Right hindlimb (tissue), 1 donor: ENCODE data around the gene NOTCH1.

Source experiments
- DNase-seq: peaks from one replicate; pipeline ENCODE4 v3.0.0-alpha.2; 2018

The NOTCH1 gene

DNA sequence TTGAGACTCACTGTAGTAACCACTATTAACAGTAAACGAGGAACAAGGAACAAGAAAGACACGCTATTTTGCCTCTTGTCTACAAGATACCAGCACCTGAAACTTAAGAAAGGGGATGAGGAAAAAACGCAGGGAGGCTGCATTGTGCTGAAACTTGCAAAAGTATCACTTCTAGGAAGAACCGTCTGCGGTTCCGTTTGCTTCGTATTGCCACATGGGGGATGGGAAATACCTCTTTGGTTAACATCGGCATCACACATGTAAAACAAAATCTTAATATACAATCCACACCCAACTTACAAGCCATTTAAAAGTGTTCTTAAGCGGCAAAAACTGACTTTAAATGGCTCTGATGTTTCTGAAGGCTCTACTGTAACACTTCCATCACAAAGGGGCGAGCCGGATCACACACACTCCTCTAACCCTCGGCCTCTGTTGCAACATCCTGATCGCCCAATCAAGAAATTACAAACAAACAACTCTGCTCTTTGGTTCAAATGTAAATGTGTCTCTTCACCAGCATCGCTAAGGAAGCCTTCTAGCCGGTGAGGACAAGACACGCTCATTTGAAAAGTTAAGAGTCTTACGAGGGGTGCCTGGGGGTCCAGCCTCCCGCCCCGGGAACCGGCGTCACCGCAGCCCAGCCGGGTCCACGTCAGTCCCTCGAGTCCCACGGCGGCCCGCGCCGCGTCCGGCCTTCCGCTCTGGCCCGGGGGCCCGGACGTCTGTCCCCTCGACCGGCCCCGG lies 63.6 kb downstream of the NOTCH1 start:
- no peak for DNase-seq

DNA sequence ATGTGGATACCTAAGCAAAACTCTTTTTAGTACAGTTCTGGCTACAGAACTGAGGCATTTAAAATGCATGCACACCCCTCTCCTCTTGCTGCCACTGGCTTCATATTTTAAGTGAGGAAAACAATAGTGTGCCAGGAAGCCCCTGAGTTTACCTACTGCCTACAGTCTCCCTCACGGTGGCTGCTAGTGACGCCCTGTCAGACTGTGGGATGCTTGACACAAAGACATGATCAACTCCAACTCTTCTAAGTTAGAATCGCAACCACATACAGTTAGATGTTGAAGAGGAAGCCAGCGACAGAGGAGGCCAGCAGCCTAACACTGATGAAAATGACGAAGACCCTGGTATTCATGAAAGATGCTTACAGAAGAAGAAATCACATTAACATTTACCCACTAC lies 64.3 kb downstream of the NOTCH1 start:
- DNase-seq: no peak

DNA sequence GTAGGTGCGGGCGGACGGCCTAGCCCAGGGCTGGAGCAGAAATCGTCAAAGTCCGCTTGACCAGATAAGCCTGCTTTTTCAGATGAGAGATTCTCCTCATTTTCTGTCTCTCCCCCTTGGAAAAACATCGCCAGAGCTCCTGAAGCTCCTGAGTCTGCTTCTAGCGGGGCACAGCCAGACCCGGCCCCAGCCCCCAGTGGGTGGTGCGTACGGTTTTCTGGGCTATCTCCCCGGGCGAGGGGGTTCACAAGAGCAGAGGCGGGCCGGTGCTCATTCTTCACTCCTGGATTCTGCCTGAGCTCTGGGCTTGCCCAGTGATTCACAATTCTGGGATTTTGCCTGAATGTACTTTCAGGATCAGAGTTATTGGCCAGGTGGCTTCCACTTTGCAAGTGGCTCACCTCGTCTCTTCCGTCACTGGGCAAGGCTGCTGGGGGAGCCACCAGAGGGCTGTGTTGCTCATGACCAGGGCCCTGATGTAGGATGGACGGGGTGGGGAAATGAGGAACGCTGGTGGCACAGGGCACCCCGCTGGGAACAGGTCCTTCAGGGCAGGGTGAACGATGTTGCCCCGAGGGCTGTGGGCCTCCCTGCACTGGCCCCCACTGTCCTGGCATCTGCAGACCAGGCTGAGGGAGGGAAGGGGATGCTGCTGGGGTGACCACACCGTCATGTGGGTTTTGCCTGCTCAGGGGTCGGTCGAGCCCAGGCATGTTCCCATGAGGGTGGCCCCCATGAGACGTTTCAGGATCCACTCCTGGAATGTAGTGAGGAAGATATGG lies 69.3 kb downstream of the NOTCH1 start:
- no peak for DNase-seq

DNA sequence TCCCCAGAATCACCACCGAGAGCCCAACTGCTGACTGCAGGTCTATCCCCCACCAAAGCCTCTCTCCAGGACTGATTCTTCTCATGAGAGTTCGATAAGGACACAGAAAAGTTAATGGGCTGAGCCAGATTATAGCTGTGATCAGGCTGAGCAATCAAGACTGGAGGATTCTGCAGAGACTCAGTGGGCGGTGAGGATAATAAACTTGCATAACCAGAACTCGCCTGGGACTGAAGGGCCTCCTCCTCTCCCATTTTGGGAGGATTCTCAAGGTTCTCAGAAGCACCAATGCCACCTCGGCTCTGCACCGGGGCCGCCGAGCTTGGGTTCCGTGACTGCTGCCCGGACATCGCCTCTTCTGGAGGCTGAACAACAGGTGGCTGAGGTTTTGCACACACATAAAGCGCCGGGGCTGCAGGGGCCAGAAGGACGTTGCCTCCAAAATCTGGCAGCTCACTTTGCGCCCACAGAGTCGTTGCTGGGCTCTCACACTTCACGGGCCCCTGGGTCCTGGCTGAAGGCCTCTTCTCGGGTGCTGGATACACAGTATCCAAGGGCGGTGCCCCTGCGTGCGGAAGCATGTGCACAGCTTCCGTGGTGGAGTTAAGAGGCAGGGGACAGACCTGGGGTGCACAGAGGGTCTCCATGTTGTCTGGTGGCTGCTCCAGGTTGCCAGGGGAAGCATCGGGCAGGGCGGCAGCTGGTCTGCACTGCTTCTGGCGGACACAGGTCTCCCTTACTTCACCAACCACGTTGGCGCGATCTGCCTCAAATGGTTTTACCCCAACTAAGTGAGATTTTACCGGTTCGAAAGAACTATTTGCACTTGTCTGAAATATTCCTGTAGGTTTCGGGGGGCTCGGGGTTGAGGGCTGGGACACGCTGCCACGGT lies 70.6 kb downstream of the NOTCH1 start:
- DNase-seq: no peak

DNA sequence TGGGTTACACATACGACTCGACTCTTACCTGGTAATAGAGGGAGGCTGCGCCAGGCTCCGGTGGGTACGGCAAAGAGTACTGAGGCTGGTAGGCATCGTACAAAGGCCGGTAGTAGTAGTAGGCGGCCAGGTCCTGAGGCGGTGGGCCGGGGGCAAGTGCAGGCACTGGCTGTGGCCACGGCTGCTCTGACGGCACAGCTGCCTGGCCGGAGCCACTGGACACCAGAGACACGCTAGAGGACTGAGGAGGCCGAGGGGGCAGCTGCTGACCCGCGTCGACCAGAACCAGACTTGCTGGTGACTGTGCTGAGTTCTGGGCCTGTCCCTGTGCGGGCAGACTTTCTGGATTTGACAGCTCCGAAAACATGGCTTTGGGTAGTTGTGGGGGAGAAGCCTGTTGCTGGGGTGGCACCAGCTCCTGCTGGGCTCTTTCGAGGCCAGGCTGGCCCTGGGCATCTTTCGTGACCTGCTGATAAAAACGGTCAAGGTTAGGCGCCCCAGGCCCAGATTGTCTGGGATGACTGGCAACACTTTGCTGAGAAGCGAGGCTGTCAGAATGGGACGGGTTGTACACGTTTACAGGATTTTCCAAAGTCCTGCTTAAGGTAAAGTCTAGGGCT lies 71.7 kb downstream of the NOTCH1 start:
- DNase-seq: no peak

DNA sequence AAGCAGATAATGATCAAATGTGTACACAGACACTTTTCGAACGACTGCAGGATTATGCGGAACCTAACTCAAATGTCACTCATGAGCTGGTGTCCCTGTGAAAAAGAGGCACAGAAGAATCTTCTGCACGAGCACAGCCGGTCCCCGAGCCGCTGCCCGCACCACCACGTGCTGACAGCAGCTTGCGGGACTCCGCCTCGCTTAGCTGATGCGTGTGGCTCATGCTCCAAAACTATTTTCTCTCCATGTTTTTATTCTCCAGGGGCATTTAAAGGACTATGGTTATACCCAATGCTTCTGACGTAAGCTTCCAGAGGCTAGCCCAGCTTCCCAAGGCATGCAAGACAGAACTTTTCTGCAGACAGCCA lies 72.5 kb downstream of the NOTCH1 start:
- DNase-seq: no peak

DNA sequence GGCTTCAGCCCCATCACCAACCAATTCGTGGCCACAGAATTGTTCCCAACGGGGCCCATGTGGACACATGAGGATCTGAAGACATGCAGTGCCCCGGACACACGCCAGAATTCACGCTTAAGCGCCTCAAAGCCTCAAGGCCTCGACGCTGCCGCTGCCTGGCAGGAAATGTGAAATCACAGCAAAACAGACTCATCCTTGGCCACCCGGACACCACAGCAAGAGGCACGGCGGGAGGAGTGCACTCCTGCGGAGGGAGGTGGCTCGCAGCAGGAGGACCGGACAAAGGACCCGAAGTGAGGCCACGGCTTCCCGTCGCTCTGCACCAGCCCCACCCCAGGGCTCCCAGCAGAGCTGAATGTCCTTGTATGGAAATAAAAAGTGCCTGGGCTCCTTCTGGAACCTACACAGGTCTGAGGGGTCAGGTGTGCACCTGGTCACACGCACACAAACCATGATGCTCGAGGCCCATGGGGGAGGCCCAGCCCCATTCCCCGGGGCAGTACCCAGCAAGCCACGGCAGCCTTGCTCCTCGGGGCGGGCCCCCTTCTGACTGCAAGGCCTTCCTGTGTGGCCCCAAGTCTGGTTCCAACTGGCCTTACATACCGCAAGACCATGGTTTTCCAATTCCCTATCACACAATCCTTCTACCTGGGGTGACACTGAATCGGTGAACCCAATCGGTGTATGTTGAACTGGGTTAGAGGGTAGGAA lies 73.1 kb downstream of the NOTCH1 start:
- DNase-seq: no peak

DNA sequence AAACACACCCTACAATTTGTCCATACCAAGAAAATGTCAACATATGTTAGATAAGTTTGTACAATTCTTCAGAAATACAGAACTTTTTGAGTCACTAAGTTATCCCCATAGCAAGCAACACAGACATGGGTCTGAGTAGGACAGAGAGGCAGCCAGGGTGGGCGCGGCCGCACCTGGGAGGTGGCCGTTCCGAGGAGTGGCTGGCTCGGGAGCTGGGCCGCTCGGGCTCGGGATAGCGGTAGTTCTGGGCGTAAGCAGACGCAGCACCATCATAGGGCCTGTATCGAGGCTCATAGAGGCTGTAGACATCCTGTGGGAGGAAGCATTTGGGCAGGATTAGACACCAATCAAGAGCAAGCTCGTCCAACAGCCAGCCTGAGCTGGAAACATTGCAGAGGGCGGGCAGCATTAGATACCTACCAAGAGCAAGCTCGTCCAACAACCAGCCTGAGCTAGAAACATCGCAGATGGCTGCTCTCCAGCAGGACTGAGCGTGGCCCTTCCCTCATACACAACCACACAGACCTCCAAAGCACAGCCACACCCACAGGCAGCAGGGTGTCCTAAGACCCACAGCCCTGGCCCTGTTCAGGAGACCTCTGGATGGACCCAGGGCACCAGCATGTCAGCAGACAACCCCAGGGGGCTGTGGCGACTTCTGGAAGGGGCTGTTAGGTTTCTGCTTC lies 73.9 kb downstream of the NOTCH1 start:
- DNase-seq: no peak

DNA sequence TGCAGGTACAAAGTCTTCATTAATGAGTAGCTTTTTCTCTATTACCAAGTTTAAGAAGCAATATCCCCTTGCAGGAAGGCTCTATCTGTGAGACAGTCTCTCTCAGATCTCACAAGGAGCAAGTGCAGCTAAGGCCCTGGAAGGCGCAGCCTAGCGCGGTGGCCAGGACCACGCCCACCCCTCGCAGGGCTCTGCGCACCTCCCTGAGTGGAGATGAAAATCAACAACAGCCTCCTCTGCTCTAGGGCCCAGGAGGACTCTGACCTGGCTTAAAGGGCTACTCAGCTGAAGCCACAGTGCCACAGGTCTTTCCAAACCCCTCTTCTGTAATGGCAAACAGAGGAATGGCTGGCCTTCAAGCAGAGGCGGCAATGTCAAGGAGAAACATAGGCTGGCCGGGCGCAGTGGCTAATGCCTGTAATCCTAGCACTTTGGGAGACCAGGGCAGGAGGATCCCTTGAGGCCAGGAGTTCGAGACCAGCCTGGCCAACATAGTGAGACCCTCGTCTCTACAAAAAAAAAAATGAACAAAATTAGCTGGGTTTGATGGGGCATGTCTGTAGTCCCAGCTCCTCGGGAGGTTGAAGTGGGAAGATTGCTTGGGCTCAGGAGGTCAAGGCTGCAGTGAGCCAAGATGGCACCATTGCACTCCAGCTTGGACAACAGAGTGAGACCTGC lies 74.9 kb downstream of the NOTCH1 start:
- DNase-seq: no peak

DNA sequence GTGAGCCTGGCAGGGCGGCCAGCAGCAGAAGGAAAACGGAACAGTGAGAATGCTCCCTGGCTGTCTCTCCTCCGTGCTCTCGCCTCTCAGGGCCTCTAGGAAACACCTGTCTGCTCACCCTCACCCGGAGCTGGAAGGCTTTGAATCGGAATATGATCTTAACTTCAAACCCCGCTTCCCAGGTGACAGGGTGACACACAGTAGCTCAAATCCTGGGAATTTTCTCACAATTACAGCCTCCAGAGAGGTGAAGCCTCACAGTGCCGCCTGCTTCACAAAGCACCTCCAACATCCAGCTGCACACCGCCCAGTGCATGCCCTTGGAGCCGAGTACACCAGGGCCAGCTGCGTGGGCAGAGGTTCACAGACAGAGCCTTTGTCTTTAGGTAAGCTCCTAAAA lies 75.5 kb downstream of the NOTCH1 start:
- DNase-seq: no peak

DNA sequence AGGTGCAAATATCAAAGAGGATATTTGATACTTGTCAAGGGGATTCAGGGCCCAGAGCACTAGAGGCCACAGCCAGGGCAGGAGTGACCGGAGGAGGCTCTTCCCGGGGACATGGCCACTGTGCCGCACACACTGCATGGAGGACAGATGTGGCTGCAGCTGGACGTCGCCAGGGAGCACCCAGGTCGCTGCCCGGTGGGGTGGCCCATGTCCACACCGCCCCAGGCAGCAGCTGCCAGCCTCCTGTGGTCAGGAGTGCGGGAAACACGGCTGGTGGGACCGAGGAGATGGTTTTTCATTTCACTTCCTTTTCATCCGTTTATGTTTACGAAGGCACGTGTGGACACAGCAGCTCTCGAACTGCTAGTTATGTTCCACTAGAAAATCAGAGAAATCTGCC lies 78.1 kb downstream of the NOTCH1 start:
- DNase-seq: no peak

DNA sequence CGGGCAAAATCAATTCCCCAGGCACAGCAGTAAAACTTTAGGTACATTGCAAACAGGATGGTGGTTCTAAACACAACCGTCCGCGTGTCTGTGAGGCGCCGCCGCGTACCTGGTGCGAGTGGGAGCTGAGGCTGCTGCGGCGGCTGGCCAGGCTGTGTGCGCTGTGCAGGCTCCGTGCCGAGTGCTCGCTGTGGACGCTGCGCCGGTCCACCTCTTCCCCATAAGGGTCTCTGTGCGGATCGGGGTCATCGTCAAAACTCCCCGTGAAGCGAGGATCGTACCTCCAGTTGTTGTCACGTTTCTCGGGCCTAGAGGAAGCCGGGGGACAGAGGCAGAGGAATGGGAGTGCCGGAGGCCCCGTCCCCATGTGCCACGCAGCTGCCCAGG lies 79.7 kb downstream of the NOTCH1 start:
- DNase-seq: no peak

DNA sequence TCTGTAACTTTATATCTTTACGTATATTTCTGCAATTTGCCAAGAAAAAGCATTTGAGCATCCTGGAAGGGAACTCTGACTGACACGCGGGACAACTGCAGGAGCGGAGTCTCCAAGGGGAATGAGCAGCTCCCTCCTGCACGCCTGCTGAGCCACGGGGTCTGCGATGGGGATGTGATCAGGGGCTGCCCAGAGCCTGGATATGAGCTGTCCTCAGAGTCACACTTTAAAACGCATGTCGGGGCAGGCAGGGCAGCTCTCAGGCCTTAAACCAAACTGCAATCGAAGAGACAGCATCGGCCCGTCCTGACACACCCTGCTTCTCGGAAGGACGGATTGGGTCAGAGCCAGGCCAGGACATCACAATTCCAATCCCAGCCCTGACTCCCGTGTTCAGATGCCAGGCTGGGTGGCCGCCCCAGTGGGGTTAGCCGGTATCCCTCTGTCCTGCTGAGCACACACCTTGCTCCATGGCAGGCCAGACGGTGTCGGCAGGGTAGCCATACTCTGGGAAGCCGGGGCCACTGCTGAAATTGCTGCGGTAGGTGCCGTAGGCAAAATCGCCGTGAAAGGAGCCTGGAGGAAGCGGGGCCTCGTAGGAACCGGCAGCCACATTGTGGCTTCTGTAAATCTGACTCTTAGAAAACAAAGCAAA lies 80.2 kb downstream of the NOTCH1 start:
- DNase-seq: no peak

DNA sequence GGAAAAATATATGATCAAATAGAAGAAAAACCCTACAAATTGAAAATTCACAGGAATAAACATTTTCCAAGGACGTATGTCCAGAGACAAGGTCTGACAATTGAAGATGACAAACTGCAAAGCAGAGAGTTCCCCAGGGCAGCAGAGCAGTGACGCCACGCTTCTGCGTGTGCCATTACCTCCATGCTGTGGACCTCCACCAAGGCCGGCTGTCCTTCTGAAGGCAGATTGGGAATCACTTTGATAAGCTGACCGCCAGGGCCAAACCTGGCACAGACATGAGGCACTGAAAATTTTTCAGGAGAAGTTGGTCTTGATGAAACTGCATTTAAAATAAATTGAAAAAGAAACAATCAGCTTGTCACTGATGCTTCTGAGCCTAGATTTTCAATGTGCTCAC lies 81.6 kb downstream of the NOTCH1 start:
- no peak for DNase-seq

DNA sequence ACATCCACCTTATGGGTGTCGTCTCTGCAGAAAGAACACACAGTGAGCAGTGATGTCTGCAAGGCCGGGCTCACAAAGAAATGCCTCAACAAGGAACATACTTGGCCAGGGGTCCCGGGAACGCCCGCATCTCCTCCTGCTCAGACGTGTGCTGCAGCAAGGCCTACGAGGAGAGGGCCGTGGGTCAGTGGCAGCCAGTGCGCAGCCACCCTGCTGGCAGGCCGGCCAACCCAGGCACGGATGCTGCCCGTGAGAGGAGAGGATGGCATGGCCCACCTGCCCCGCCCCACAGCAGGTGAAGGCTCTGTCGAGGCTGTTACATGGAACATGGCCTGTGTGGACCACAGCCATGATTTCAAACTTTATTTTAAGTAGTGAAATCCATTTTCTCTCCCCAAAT lies 82.3 kb downstream of the NOTCH1 start:
- DNase-seq: no peak

DNA sequence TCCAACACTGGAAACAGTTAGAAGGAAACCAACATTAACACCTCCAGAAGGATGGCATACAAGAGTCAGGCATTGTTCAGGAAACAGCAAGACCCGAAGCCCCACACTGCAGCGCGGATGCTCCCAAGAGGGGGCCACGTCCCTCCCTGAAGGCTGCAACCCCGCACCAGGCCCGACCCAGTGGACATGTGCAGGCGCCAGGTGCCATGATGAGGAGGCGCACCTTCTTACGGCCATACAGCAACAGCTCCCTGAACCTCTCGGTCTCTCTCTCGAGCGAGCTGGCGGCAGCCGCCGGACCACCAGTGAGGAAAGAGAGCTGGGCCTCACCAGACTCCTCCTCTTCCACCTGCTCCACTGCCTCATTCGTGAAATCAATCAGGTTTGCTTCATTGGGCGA lies 83.2 kb downstream of the NOTCH1 start:
- DNase-seq: no peak

DNA sequence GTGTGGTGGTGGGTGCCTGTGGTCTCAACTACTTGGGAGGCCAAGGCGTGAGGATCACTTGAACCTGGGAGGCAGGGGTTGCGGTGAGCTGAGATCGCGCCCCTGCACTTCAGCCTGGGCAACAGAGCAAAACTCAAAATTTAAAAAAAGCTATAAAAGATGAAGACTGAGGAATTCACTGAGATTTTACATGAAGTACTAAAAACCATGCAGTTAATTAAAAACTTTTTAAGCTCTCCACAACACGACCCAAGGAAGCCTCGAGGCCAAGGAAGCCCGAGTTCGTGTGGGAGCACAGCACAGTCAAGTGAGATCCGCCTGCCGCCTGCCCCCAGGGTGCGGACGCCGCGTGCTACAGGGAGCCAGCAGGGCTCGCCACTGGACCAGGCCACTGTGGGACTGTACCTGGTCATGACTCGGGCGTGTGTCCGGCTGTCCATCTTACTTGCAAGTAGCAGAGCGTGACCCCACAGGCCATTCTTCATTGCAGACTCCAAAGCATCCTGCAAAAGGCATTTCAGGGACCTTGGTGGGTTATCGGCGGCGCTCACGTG lies 85.0 kb downstream of the NOTCH1 start:
- DNase-seq: no peak

DNA sequence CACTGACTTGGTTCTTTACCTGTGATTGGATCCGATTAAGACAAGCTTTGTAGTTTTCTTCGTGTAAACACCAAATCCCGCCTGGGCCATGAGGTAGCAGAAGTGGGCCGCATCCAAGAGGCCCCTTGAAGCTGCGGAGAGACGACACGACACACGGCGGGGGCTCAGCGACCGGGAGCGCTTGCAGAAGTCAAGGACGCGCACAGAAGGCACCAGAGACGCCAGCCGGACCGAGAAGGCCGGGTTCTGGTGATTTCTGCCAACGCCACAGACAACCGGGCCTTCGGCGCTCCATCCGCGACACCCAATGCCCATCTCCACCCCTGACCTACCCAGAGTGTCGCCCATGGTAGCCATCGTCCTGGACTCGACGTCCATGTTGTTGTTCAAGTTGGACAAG lies 86.4 kb downstream of the NOTCH1 start:
- no peak for DNase-seq

DNA sequence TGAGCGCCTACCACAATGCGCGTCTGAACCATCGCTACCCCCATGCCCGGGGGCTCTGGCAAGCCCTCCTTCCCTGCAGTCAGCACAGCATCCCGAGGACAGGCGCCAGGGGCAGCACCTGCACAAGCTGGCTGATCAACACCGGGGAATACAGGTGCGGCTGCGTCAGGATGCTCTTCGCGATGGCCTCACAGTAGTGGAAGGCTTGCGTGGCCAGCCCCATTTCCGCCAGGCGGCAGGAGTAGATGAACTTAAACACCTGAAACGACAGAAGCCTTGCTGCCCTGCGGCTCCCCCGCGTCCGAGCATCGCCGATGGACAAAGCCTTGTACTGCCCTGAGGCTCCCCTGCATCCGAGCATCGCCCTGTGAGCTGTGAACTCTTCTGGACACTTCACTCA lies 88.5 kb downstream of the NOTCH1 start:
- no peak for DNase-seq

DNA sequence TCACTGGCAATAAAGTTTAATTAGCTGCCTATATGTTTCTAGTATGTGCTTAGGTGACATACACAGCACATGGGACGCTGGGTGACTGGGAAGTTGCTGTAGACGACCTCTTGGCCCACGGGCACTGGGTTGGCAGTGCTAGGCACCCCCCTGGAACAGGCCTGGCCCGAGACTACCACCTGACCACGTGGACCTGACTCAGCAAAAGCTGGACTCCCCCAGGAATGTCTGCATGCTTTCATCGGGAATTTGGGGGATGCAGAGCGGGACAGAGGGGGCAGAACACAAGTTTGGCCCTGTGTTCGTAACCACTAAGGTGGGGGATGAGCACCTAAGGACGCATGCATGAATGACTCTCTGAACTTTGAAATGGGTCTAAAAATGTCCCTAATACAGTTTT lies 89.6 kb downstream of the NOTCH1 start:
- no peak for DNase-seq
